ENCODE measurements around the gene KRTAP12-1. TPM values are rescaled to one million over a fixed set of nuclear protein-coding genes. Genes with fewer than 3 reads are reported as not detected.
"Not testable (repeated sequence)": the region's sequence is repeated elsewhere in the genome, so short reads cannot be mapped to it uniquely, and the experiment has no call there.

KRTAP12-1 gene
- total RNA-seq, 2 donors from 2014 or later, result not detected

DNA sequence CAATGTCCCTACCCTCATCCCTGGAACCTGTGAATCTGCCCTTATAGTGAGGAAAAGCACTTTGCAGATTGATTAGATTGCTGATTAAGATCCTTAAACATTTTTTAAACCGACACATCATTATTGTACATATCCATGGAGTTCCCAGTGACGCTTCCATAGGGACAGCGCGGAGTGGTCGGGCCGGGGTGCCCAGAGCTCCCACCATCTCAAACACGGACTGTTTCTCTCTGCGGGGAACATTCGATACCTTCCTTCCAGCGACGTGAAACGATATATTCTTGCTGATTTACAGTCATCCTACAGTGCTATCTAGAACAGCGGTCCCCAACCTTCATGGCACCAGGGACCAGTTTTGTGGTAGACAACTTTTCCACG, 19.0 kb upstream of the KRTAP12-1 start:
- intact Hi-C loops (cut with DNase I), result no loop called here
- no peak for DNase-seq (ENCODE audit: low spot score)

DNA sequence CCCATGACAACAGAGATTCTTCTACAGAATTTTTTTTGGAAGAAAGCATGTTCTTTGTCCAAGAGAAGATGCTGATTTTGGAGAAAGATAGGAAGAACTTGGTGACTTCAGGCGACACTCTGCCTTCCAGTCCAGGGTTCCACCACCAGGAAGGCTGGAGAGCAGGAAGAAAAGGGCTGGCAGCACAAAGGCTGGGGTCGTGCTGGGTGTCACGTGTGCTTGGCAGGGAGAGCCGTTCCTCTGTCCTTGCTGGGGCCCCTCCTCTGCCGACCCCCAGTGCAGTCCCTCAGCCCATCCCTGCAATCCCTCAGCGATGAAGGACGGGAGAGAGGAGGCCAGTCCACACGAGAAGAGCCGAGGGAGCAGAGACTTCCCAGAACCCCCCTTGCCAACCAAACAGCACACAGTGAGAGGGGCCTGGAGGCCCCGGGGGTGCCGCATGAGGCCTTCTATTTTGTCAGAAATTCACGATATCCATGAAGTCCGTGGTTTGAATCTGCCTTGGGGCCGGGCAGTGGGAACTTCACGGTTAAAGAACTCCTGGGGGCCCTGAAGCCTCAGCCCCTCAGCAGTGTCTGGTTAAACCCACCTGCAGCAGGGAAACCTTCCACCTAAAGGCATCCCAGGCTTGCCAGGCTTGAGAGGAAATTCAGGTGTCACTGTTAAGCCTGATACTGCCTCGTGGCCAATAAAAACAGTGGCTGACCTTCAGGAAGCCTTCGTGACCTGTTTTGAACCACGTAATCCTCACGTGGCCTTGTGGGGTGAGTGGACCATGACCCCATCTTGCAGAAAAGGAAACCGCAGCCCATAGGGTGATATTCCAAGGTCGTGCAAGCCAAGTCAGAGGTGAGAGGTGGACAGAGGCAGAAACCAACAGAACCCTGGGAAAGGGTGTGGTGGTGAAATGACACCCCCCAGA, 18.4 kb upstream of the KRTAP12-1 start:
- DNase-seq (ENCODE audit: low spot score), result peak; percentile 32
- intact Hi-C loops (cut with DNase I), result no loop called here

DNA sequence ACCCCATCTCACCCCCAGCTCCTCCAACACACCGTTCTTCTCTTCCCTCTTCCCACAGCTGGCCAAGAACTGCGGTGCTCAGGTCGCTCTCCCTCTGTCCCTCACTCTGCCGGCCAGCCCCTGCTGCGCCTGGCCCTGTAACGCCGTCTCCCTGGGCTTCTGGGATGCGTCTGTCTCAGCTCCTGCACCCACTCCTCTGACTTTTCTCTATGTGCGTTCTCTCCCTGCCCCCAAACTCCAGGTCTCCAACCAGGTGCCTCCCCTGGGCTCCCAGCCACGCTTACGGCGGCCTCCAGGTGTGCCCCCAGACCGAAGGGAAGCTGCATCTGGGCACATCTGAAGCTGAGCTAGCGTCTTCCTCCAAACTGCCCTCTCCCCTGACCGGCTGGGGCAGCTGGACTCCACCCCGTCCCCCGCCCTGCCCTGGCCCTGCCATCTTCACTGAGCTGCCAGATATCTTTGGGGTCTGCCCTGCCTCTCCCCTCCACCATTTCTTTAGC, 17.6 kb upstream of the KRTAP12-1 start:
- peak; percentile 63 for DNase-seq (ENCODE audit: low spot score)
- intact Hi-C loops (cut with DNase I), result no loop called here

DNA sequence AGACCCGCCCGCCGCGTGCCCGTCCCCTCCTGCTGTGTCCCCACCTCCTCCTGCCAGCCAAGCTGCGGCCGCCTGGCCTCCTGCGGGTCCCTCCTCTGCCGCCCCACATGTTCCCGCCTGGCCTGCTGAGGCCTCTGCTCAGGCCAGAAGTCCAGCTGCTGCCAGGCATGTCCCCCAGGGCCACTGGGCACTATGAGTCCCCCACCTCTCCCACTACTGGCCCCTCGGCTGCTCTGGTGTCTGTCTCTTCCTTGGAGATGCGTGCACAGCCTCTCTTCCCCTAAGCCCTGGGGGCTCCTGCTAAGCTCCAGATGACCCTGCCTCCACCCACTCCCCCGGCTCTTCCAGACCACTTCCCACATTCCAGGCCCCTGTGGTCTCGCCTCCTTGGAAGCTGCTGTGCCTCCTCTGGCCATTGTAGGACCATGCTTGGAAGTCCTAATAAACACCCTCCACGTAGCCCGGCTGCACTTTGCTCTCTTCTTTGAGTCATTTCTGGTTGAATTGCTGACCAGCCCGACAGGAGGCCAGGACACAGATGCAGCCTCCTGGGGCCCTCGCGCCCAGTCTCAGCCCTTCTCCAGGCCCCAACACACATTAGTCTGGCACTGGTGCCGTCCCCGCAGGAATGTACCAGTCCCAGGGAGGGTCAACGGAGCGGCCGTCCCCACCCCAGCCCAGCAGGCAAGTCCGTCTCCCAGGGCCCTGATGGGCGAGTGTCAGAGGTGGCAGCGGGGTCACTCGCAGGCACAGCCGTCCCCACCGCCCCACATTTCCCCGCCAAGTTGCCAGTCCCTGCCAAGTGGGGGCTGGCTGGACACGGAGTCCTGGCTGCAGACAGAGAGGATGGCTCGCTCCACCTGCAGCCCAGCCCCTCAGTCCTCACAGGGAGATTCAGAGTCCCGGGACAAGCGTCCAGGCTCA, 16.1 kb upstream of the KRTAP12-1 start:
- intact Hi-C loops (cut with DNase I), result no loop called here
- no peak for DNase-seq (ENCODE audit: low spot score)

DNA sequence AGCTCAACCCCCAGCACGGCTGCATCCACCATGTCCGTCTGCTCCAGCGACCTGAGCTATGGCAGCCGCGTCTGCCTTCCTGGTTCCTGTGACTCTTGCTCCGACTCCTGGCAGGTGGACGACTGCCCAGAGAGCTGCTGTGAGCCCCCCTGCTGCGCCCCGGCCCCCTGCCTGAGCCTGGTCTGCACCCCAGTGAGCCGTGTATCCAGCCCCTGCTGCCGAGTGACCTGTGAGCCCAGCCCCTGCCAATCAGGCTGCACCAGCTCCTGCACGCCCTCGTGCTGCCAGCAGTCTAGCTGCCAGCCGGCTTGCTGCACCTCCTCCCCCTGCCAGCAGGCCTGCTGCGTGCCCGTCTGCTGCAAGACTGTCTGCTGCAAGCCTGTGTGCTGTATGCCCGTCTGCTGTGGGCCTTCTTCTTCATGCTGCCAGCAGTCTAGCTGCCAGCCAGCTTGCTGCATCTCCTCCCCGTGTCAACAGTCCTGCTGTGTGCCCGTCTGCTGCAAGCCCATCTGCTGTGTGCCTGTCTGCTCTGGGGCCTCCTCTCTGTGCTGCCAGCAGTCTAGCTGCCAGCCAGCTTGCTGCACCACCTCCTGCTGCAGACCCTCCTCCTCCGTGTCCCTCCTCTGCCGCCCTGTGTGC, 15.3 kb upstream of the KRTAP12-1 start, which contains the start of gene KRTAP10-12:
Gene KRTAP10-12 (plus strand): TSS at position 1 of the 639 bp plus-strand sequence. CDS start 30 bp downstream, at position 31.
- intact Hi-C loops (cut with DNase I), result not testable (repeated sequence)

DNA sequence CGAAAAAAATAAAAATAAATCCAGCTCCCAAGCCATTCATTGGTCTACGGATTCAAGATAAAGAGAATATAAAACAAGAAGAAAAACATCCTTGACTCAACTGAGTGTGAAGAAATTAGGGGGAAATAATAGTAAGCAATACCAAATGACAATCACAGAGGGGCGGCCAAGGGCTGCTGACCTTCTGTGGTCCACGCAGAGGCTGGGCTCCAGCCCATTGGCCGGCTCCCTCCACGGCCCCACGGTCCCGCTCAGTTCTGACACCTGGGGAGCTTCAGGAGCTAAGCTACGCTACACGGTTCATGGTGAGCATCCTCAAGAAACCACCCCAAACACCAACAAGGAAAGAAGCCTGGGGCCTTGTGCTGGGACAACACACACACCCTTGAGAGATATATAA, 14.6 kb upstream of the KRTAP12-1 start:
- DNase-seq (ENCODE audit: low spot score), result no peak
- intact Hi-C loops (cut with DNase I), result no loop called here

More for the DNA sequence above, 15.3 kb upstream of the KRTAP12-1 start, which contains the start of gene KRTAP10-12:
- DNase-seq (ENCODE audit: low spot score), result not testable (repeated sequence)

DNA sequence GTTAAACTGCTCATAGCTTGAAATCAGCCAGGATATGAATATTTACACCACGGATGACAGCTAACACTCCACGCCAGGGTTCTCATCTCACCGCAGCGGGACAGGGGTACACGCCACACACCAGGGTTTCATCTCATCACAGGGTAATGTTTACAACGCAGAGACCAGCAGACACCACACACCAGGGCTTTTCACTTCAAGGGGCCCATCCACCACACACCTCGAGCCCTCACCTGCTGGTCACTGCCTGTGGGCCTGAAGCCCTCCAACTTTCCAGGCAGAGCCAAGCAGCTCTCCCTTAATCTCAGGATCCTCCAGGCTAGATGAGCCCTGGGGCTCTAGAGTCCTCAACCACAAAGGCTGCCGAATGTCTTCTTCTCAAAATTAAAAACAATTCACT, 13.7 kb upstream of the KRTAP12-1 start:
- intact Hi-C loops (cut with DNase I), result no loop called here

DNA sequence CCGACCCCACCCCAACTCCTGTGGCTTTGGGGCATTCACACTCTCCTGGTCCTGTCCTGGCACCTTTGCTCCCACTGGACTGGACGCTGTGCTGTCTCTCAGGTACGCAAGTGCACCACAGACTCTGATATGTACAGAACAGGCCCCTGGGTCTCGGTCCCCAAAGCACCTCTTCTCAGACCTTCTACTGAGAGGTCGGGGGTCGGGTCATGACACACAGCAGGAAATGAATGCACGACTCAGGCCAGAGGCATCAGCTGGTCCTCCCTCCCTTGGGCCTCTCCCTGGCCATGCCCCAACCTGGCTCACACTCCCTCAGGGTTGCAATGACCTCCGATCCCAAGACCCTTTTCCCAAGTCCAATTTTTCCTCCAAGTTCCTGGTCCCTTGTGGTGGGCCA, 13.2 kb upstream of the KRTAP12-1 start:
- DNase-seq (ENCODE audit: low spot score), result no peak
- intact Hi-C loops (cut with DNase I), result no loop called here

More for the DNA sequence above, 13.7 kb upstream of the KRTAP12-1 start:
- no peak for DNase-seq (ENCODE audit: low spot score)

- DNase-seq (ENCODE audit: low spot score), result no peak
Measured at GRCh38 chr21:44694776-44695175, 12.8 kb upstream of the KRTAP12-1 start.

GRCh38 chr21:44692798-44693512, 11.0 kb upstream of the KRTAP12-1 start:
- no peak for DNase-seq (ENCODE audit: low spot score)
- intact Hi-C loops (cut with DNase I), result no loop called here

More at GRCh38 chr21:44694776-44695175, 12.8 kb upstream of the KRTAP12-1 start:
- intact Hi-C loops (cut with DNase I), result no loop called here

GRCh38 chr21:44691686-44692085, 9.7 kb upstream of the KRTAP12-1 start:
- intact Hi-C loops (cut with DNase I), result no loop called here
- DNase-seq (ENCODE audit: low spot score), result no peak

DNA sequence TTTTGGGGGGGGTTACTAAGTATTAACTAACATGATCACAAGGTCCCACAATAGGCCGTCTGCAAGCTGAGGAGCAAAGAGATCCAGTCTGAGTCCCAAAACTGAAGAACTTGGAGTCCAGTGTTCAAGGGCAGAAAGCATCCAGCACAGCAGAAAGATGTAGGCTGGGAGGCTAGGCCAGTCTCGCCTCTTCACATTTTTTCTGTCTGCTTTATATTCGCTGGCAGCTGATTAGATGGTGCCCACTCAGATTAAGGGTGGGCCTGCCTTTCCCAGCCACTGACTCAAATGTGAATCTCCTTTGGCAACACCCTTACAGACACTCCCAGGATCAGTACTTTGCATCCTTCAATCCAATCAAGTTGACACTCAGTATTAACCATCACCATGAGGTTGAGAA, 7.8 kb upstream of the KRTAP12-1 start:
- intact Hi-C loops (cut with DNase I); DNase-seq (ENCODE audit: low spot score): not testable (repeated sequence)

DNA sequence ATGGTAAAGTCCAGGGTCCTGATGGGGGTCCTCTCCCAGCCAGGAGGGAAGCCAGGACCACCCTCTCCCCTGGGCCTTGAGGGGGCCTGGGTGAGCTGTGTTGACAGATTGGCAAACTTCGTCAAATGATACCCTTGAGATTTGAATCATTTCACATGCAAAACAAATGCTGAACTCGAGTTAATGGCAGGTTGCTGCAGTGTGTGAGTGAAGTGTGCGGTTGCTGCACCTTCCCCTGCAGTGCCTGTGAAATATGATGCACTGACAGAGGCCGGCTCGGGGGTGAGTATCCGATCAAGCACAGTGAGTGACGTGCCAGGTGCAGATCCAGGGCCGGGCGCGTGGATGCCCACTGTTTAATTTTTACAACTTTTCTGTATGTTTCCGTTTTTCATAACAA, 5.7 kb upstream of the KRTAP12-1 start:
- intact Hi-C loops (cut with DNase I), result no loop called here
- DNase-seq (ENCODE audit: low spot score), result peak; percentile 53

DNA sequence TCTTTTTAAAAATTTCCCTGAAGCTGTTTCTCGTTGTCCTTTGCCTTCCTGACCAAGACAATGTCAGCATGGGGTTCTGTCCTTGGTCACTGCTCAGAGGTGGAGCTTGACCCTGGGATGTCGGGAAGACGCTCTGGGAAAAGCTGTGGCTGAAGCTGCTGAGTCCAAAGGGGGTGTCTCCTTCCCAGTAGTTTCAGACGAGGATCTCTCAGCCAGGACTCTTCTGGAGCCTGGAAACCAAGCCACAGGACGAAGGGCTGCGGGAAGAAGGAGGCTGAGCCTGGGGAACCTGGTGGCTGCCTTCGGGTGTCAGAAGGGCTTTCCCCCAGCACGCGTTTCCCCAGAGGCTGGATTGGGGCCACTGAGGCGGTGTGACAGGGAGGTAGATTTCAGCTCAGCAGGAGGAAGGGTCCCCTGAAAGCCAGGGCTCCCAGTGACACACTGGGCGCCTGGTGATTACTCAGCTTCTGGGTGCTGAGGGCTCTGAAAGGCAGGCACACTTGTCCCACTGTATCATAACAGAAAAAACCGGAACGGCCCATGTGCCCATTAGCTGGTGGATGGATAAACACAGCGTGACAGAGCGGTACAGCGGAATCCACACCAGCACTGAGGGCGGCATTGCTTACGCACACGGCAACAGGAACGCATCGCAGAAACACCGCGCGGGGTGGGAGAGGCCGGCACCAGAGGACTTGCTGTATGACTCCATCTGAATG, 5.0 kb upstream of the KRTAP12-1 start:
- DNase-seq (ENCODE audit: low spot score), result peak; percentile 52
- intact Hi-C loops (cut with DNase I), result no loop called here

DNA sequence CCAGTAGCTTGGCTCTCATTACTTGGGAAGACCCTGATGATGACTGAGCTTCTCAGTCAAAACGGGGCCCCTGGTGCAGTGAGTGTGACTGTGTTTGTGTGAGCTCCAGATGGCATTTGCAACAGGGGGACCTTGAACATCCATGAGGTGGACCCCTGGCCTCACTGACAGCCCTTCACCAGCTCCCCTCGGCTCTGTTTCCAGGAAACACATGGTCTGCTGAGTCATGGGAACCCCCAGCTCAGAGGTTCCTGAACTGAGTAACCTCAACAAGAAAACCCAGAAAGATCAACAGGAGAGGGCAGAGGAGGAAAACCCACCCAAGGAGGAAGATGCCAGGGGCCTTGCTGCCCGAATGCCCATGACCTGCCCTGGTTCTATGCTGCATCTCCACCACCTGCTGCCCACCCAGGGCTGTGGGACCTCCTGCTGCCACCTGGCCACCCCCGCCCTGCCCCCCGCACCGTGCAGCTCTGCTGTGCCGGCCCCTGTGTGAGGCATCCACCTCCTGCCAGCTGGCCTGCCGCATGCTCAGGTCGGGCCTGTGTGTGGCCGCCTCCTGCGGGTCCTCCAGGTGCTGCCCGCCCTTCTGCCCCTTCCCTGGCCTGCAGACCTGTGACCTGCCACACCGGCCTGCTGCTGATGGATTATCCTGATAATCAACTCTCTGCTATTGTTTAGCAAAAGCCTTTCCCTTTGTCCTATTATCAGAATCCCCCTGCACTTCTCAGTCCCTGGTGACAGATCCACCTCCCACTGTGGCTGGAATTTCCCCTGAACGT, 4.2 kb upstream of the KRTAP12-1 start:
- intact Hi-C loops (cut with DNase I), result no loop called here
- DNase-seq (ENCODE audit: low spot score), result peak; percentile 66

DNA sequence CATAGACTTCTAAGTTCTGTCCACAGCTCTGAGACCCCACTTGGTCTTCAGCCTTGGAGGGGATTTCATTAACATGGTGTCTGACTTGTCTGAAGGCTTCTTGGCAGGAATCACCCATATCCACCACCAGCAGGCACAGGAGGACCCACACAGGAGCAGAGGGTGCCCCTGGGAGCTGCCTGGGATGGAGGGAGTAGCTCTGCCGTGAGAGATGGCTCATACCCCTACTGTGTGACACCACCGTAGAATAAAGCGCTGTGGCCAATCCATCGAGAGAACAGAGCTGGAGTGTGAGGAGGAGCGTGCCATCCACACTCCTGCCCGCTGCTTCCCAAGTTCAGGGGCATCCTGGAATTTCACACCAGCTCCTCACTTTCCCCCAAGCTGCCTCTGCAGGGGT, 3.1 kb upstream of the KRTAP12-1 start:
- intact Hi-C loops (cut with DNase I), result not testable (repeated sequence)
- DNase-seq (ENCODE audit: low spot score), result peak; percentile 63

- intact Hi-C loops (cut with DNase I), result no loop called here
- no peak for DNase-seq (ENCODE audit: low spot score)
Measured at GRCh38 chr21:44684483-44684882, 2.5 kb upstream of the KRTAP12-1 start.

Data from posterior vena cava (tissue), 2 donors.